ENCODE data around the gene PHACTR1.
"Not testable (repeated sequence)": the region's sequence is repeated elsewhere in the genome, so short reads cannot be mapped to it uniquely, and the experiment has no call there.

Gene PHACTR1

GRCh38 chr6:12716298-12716916 is at the start of gene PHACTR1:
Gene PHACTR1 (plus strand): TSS chr6:12716767.
- DNase-seq (ENCODE audit: low spot score) = no peak

- DNase-seq (ENCODE audit: low spot score) = no peak
Measured at GRCh38 chr6:12666886-12667285, 49.7 kb upstream of the PHACTR1 start.

- DNase-seq (ENCODE audit: low spot score) = no peak
Measured at GRCh38 chr6:12675931-12676330, 40.6 kb upstream of the PHACTR1 start.

- no peak for DNase-seq (ENCODE audit: low spot score)
Measured at GRCh38 chr6:12679341-12679740, 37.2 kb upstream of the PHACTR1 start.

- no peak for DNase-seq (ENCODE audit: low spot score)
Measured at GRCh38 chr6:12693122-12693521, 23.4 kb upstream of the PHACTR1 start.

GRCh38 chr6:12698298-12698697 is 18.3 kb upstream of the PHACTR1 start:
- DNase-seq (ENCODE audit: low spot score) = no peak

- DNase-seq (ENCODE audit: low spot score) = no peak
Measured at GRCh38 chr6:12704946-12705345, 11.6 kb upstream of the PHACTR1 start.

- DNase-seq (ENCODE audit: low spot score) = no peak
Measured at GRCh38 chr6:12709116-12709515, 7.5 kb upstream of the PHACTR1 start.

GRCh38 chr6:12709556-12710232 is 6.9 kb upstream of the PHACTR1 start:
- no peak for DNase-seq (ENCODE audit: low spot score)

- DNase-seq (ENCODE audit: low spot score) = no peak
Measured at GRCh38 chr6:12710921-12711320, 5.6 kb upstream of the PHACTR1 start.

- no peak for DNase-seq (ENCODE audit: low spot score)
Measured at GRCh38 chr6:12714022-12714421, 2.5 kb upstream of the PHACTR1 start.

- no peak for DNase-seq (ENCODE audit: low spot score)
Measured at GRCh38 chr6:12715437-12715836, 1.1 kb upstream of the PHACTR1 start.

- DNase-seq (ENCODE audit: low spot score) = no peak
Measured at GRCh38 chr6:12717356-12717755, 789 bp downstream of the PHACTR1 start.

GRCh38 chr6:12718015-12718414 is 1.4 kb downstream of the PHACTR1 start:
- DNase-seq (ENCODE audit: low spot score) = no peak

GRCh38 chr6:12719017-12719416 is 2.5 kb downstream of the PHACTR1 start:
- no peak for DNase-seq (ENCODE audit: low spot score)

- no peak for DNase-seq (ENCODE audit: low spot score)
Measured at GRCh38 chr6:12720310-12720709, 3.7 kb downstream of the PHACTR1 start.

- no peak for DNase-seq (ENCODE audit: low spot score)
Measured at GRCh38 chr6:12725263-12725662, 8.7 kb downstream of the PHACTR1 start.

GRCh38 chr6:12729467-12729866 is 12.9 kb downstream of the PHACTR1 start:
- DNase-seq (ENCODE audit: low spot score) = no peak

GRCh38 chr6:12730809-12731208 is 14.2 kb downstream of the PHACTR1 start:
- not testable (repeated sequence) for DNase-seq (ENCODE audit: low spot score)

GRCh38 chr6:12733876-12734275 is 17.3 kb downstream of the PHACTR1 start:
- no peak for DNase-seq (ENCODE audit: low spot score)

GRCh38 chr6:12735786-12736185 is 19.2 kb downstream of the PHACTR1 start:
- no peak for DNase-seq (ENCODE audit: low spot score)

- no peak for DNase-seq (ENCODE audit: low spot score)
Measured at GRCh38 chr6:12748411-12748810, 31.8 kb downstream of the PHACTR1 start.

GRCh38 chr6:12748815-12749521 is 32.4 kb downstream of the PHACTR1 start:
- DNase-seq (ENCODE audit: low spot score) = no peak
